ENCODE results near the gene COL16A1.

Gene COL16A1

GRCh38 chr1:31637915-31638673 is 65.7 kb downstream of the COL16A1 start:
- no peak for ATAC-seq (ENCODE audit: insufficient read depth, low read depth)
- no peaks in the 10 kb centered on the region for H3K9me3 ChIP-seq (ENCODE audit: insufficient read depth, low read length, severe bottlenecking)
- peaks cover 16% of the 10 kb centered on the region for H3K36me3 ChIP-seq (ENCODE audit: insufficient read depth, low read length)
- H3K4me1 ChIP-seq (ENCODE audit: insufficient read depth, low read length): peaks cover 19% of the 10 kb centered on the region
- DNase-seq: no peak
- H3K4me2 ChIP-seq (ENCODE audit: insufficient read depth, low read length): no peak overlapping the region
- H3K27ac ChIP-seq (ENCODE audit: low read length): no peak overlapping the region
- H3K9ac ChIP-seq (ENCODE audit: low read depth, low read length): no peak overlapping the region
- no peaks in the 10 kb centered on the region for H3K27me3 ChIP-seq (ENCODE audit: insufficient read depth, low read length, poor library complexity)
- TF ChIP-seq EZH2 (IDR thresholded peaks at IDR 0.05; ENCODE audit: borderline replicate concordance, low read depth, low read length, severe bottlenecking) (no peak), CTCF (IDR thresholded peaks at IDR 0.05; ENCODE audit: borderline replicate concordance, extremely low read depth, low read length, poor library complexity, severe bottlenecking) (no peak)
- peaks cover 80% of the 10 kb centered on the region for H3K79me2 ChIP-seq (ENCODE audit: insufficient read depth, low read length)
- H2AFZ ChIP-seq (ENCODE audit: low read depth, low read length): no peak overlapping the region
- no peak overlapping the region for H3K4me3 ChIP-seq (ENCODE audit: low read depth in 1 of 2, low read length in 2 of 2)
- H4K20me1 ChIP-seq (ENCODE audit: insufficient read depth, low read length): peaks cover 43% of the 10 kb centered on the region

- no peaks in the 10 kb centered on the region for H3K27me3 ChIP-seq (ENCODE audit: insufficient read depth, low read length, poor library complexity)
- TF ChIP-seq CTCF (IDR thresholded peaks at IDR 0.05; ENCODE audit: borderline replicate concordance, extremely low read depth, low read length, poor library complexity, severe bottlenecking): peak; percentile 66
- no peak for TF ChIP-seq EZH2 (IDR thresholded peaks at IDR 0.05; ENCODE audit: borderline replicate concordance, low read depth, low read length, severe bottlenecking)
- H3K36me3 ChIP-seq (ENCODE audit: insufficient read depth, low read length): peaks cover 65% of the 10 kb centered on the region
- DNase-seq (peak; percentile 45), ATAC-seq (ENCODE audit: insufficient read depth, low read depth) (no peak)
- peaks cover 27% of the 10 kb centered on the region for H4K20me1 ChIP-seq (ENCODE audit: insufficient read depth, low read length)
- no peak overlapping the region for H3K27ac ChIP-seq (ENCODE audit: low read length)
- H3K9me3 ChIP-seq (ENCODE audit: insufficient read depth, low read length, severe bottlenecking): no peaks in the 10 kb centered on the region
- no peaks in the 10 kb centered on the region for H3K4me1 ChIP-seq (ENCODE audit: insufficient read depth, low read length)
- H3K9ac ChIP-seq (ENCODE audit: low read depth, low read length): no peak overlapping the region
- H3K4me2 ChIP-seq (ENCODE audit: insufficient read depth, low read length): no peak overlapping the region
- no peak overlapping the region for H3K4me3 ChIP-seq (ENCODE audit: low read depth in 1 of 2, low read length in 2 of 2)
- no peak overlapping the region for H2AFZ ChIP-seq (ENCODE audit: low read depth, low read length)
- peaks cover 33% of the 10 kb centered on the region for H3K79me2 ChIP-seq (ENCODE audit: insufficient read depth, low read length)
Observed at GRCh38 chr1:31633117-31633516, 70.7 kb downstream of the COL16A1 start.

- Histone ChIP-seq H3K9me3 (ENCODE audit: insufficient read depth, low read length, severe bottlenecking) (no peaks in the 10 kb centered on the region), H3K27ac (ENCODE audit: low read length) (no peak overlapping the region), H3K4me1 (ENCODE audit: insufficient read depth, low read length) (no peaks in the 10 kb centered on the region), H3K4me3 (ENCODE audit: low read depth in 1 of 2, low read length in 2 of 2) (no peak overlapping the region), H3K79me2 (ENCODE audit: insufficient read depth, low read length) (peaks cover 29% of the 10 kb centered on the region), H3K36me3 (ENCODE audit: insufficient read depth, low read length) (peaks cover 70% of the 10 kb centered on the region), H3K27me3 (ENCODE audit: insufficient read depth, low read length, poor library complexity) (no peaks in the 10 kb centered on the region), H3K9ac (ENCODE audit: low read depth, low read length) (no peak overlapping the region), H2AFZ (ENCODE audit: low read depth, low read length) (no peak overlapping the region), H3K4me2 (ENCODE audit: insufficient read depth, low read length) (no peak overlapping the region), H4K20me1 (ENCODE audit: insufficient read depth, low read length) (peaks cover 23% of the 10 kb centered on the region)
- ATAC-seq (ENCODE audit: insufficient read depth, low read depth) (no peak), DNase-seq (no peak)
- TF ChIP-seq CTCF (IDR thresholded peaks at IDR 0.05; ENCODE audit: borderline replicate concordance, extremely low read depth, low read length, poor library complexity, severe bottlenecking) (no peak), EZH2 (IDR thresholded peaks at IDR 0.05; ENCODE audit: borderline replicate concordance, low read depth, low read length, severe bottlenecking) (no peak)
Observed at GRCh38 chr1:31632649-31633048, 71.2 kb downstream of the COL16A1 start.
